Glutamatergic neuron (in vitro differentiated cells): ENCODE results near the gene CMSS1. TPM values are rescaled to one million over a fixed set of nuclear protein-coding genes. Genes with fewer than 3 reads are reported as not detected.

ENCODE experiments used
- DNase-seq: peaks from one replicate; pipeline ENCODE4 v3.0.0; 2022
- H3K27ac Mint-ChIP-seq: one replicate; pipeline ENCODE4 v1.8.0; 2020; ENCODE audit warnings: mild to moderate bottlenecking, mixed read lengths, inconsistent platforms; ENCODE audit not compliant: unreplicated experiment
- H3K27me3 Mint-ChIP-seq: one replicate; pipeline ENCODE4 v1.8.0; 2020; ENCODE audit warnings: mild to moderate bottlenecking, moderate library complexity, mixed read lengths, inconsistent platforms; ENCODE audit not compliant: unreplicated experiment
- H3K36me3 Mint-ChIP-seq: one replicate; pipeline ENCODE4 v1.8.0; 2020; ENCODE audit warnings: mild to moderate bottlenecking, mixed read lengths, inconsistent platforms; ENCODE audit not compliant: unreplicated experiment
- H3K4me1 Mint-ChIP-seq: one replicate; pipeline ENCODE4 v1.8.0; 2020; ENCODE audit warnings: mild to moderate bottlenecking, low read depth, mixed read lengths, inconsistent platforms; ENCODE audit not compliant: unreplicated experiment
- H3K4me3 Mint-ChIP-seq: one replicate; pipeline ENCODE4 v1.8.0; 2020; ENCODE audit warnings: mild to moderate bottlenecking, mixed read lengths, inconsistent platforms; ENCODE audit not compliant: unreplicated experiment
- H3K9me3 Mint-ChIP-seq: one replicate; pipeline ENCODE4 v1.8.0; 2020; ENCODE audit warnings: mild to moderate bottlenecking, moderate library complexity, mixed read lengths, inconsistent platforms; ENCODE audit not compliant: unreplicated experiment
- CTCF ChIP-seq: fragments of 200-600 bp; sonication (generic); IDR thresholded peaks from one replicate; pipeline ENCODE4 v1.5.0; 2021; ENCODE audit not compliant: partially characterized antibody, unreplicated experiment
- total RNA-seq: library from RNA; stranded (reverse); fragmentation: NEBNext Ultra II Directional; extraction: Animal tissue kit (Norgen Biotek cat#: 25700); gene quantifications from one replicate; pipeline ENCODE4 v1.2.1, GENCODE V29; 2021; ENCODE audit not compliant: unreplicated experiment

Gene CMSS1
- total RNA-seq, 1 donor from 2014 or later, result 37.8 TPM

- Mint-ChIP-seq H3K4me1 (peaks cover 3% of the 10 kb centered on the region), H3K9me3 (peaks cover 3% of the 10 kb centered on the region), H3K27me3 (peaks cover 2% of the 10 kb centered on the region), H3K36me3 (peaks cover 12% of the 10 kb centered on the region), H3K27ac (no peak overlapping the region), H3K4me3 (no peak overlapping the region)
- DNase-seq, result no peak
- no peak for TF ChIP-seq CTCF
Observed at GRCh38 chr3:100155128-100155527, 337.5 kb downstream of the CMSS1 start.

- H3K4me3 Mint-ChIP-seq, result no peak overlapping the region
- H3K9me3 Mint-ChIP-seq, result peaks cover 3% of the 10 kb centered on the region
- H3K36me3 Mint-ChIP-seq, result peaks cover 12% of the 10 kb centered on the region
- H3K27ac Mint-ChIP-seq, result no peak overlapping the region
- no peak for TF ChIP-seq CTCF
- DNase-seq, result no peak
- H3K27me3 Mint-ChIP-seq, result peaks cover 2% of the 10 kb centered on the region
- peaks cover 1% of the 10 kb centered on the region for H3K4me1 Mint-ChIP-seq
Observed at GRCh38 chr3:100155590-100155989, 337.9 kb downstream of the CMSS1 start.

- no peaks in the 10 kb centered on the region for H3K4me1 Mint-ChIP-seq
- no peak overlapping the region for H3K4me3 Mint-ChIP-seq
- peaks cover 12% of the 10 kb centered on the region for H3K36me3 Mint-ChIP-seq
- peaks cover 2% of the 10 kb centered on the region for H3K27me3 Mint-ChIP-seq
- DNase-seq, result no peak
- TF ChIP-seq CTCF, result no peak
- H3K27ac Mint-ChIP-seq, result no peak overlapping the region
- H3K9me3 Mint-ChIP-seq, result peaks cover 3% of the 10 kb centered on the region
Observed at GRCh38 chr3:100157685-100158084, 340.0 kb downstream of the CMSS1 start.

GRCh38 chr3:100158918-100159330 lies 341.3 kb downstream of the CMSS1 start:
- Mint-ChIP-seq H3K4me1 (no peaks in the 10 kb centered on the region), H3K4me3 (no peak overlapping the region), H3K27me3 (peaks cover 2% of the 10 kb centered on the region)

More at GRCh38 chr3:100158918-100159330, 341.3 kb downstream of the CMSS1 start:
- H3K36me3 Mint-ChIP-seq, result peaks cover 12% of the 10 kb centered on the region
- TF ChIP-seq CTCF, result no peak
- H3K27ac Mint-ChIP-seq, result no peak overlapping the region
- H3K9me3 Mint-ChIP-seq, result peaks cover 3% of the 10 kb centered on the region
- DNase-seq, result no peak
